ENCODE results near the gene ATG14.
"Not testable (repeated sequence)": the region's sequence is repeated elsewhere in the genome, so short reads cannot be mapped to it uniquely, and the experiment has no call there.

ATG14 gene, protein sequence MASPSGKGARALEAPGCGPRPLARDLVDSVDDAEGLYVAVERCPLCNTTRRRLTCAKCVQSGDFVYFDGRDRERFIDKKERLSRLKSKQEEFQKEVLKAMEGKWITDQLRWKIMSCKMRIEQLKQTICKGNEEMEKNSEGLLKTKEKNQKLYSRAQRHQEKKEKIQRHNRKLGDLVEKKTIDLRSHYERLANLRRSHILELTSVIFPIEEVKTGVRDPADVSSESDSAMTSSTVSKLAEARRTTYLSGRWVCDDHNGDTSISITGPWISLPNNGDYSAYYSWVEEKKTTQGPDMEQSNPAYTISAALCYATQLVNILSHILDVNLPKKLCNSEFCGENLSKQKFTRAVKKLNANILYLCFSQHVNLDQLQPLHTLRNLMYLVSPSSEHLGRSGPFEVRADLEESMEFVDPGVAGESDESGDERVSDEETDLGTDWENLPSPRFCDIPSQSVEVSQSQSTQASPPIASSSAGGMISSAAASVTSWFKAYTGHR

DNA sequence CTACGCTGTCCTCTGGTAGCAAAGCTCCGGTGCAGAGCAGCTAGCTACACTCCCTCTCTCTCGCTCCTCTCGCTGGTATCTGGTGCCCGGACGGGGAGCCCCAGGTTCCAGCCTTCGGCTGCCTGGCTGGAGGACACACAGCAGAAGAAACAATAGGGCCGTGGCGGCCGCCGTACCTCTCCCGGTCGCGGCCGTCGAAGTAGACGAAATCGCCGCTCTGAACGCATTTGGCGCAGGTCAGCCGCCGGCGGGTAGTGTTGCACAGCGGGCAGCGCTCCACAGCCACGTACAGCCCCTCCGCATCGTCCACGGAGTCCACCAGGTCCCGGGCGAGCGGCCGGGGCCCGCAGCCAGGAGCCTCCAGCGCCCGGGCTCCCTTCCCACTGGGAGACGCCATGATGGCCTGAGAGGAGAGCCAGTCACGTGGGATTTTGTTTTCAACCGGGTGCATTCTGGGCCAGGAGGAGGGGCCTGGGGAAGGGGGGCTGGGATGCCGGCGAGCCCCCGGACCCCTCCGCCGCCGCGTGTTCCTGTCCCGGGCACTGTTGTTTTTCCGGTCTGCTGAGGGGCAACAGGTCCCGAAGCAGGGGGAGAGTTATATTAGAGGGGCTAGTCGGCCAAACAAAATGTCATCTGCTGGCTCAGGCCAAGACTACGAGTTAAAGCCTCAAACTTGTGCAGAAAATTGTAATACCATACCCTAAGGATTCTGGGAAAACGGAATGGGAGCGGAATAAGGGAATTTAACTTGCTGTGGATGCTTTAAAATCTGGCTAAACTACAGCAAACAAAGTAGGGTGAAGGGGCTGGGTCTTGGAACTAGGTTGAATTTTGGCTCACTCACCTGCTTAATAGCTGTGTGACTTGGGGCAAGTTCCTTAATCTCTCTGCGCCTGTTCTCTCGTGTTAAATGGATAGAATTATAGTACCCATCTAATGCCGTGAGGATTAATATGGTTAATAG is at the start of gene ATG14:
Gene ATG14 (minus strand): TSS at position 405 of the 964 bp plus-strand sequence. CDS start 8 bp downstream, at position 397.
- in situ Hi-C loops (cut with MboI; ENCODE audit: low sequenced_read_pairs), result no loop called here

DNA sequence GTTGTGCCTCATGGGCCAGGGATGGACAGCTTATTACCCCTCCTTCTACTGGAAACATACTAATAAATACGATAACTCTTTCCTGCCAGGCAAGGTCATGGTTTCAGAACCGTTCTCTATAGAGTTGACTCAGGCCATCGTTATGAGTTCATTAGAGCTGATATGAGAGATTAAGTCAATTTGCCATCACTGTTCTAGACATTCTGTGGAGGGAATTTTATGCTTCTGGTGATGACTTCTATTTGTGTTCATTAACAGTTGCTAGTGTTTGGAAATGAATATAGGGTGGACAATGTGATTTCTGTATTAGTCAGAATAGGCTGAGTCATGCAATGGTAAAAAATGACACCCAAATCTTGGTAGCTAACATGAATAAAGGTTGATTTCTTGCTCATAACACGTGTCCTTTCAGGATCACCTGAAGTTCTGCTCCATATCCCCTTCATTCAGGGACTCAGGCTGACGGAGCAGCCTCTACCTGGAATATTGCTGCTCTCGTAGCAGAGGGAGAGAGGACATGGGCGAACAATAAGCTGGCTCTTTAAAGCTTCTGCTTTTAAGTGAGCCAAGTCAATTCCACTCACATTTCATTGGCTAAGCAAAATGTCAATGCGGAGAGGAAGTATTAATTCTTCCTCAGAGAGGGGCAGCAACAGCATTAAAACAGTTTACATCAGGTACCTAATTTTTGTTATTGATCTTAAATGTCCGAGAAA is 47.3 kb upstream of the ATG14 start:
- in situ Hi-C loops (cut with MboI; ENCODE audit: low sequenced_read_pairs), result no loop called here

DNA sequence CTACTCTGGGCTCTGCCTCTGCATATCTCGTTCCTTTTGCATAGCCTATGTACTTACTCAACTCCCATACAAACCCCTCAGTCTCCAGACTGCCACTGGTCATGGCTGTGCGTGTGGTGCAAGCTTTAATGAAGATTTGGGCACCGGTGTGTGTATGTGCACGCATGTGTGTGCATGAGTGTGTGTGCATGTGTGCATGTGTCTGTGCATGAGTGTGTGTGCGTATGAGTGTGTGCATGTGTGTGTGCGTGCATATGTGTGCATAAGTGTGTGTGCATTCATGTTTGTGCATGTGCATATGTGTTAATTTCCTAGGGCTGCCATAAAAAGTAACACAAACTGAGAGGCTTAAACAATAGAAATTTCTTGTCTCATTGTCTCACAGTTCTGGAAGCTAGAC is 45.9 kb upstream of the ATG14 start:
- in situ Hi-C loops (cut with MboI; ENCODE audit: low sequenced_read_pairs), result no loop called here

DNA sequence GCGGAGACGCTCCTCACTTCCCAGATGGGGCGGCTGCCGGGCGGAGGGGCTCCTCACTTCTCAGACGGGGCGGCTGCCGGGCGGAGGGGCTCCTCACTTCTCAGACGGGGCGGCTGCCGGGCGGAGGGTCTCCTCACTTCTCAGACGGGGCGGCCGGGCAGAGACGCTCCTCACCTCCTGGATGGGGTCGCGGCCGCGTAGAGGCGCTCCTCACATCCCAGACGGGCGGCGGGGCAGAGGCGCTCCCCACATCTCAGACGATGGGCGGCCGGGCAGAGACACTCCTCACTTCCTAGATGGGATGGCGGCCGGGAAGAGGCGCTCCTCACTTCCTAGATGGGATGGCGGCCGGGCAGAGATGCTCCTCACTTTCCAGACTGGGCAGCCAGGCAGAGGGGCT is 44.8 kb upstream of the ATG14 start:
- in situ Hi-C loops (cut with MboI; ENCODE audit: low sequenced_read_pairs), result not testable (repeated sequence)

- in situ Hi-C loops (cut with MboI; ENCODE audit: low sequenced_read_pairs), result no loop called here
These were observed 42.8 kb upstream of the ATG14 start for GRCh38 chr14:55454264-55455002.

- in situ Hi-C loops (cut with MboI; ENCODE audit: low sequenced_read_pairs), result no loop called here
These were observed 40.3 kb upstream of the ATG14 start for GRCh38 chr14:55451950-55452349.

GRCh38 chr14:55451398-55451797 is 39.8 kb upstream of the ATG14 start:
- in situ Hi-C loops (cut with MboI; ENCODE audit: low sequenced_read_pairs), result no loop called here

DNA sequence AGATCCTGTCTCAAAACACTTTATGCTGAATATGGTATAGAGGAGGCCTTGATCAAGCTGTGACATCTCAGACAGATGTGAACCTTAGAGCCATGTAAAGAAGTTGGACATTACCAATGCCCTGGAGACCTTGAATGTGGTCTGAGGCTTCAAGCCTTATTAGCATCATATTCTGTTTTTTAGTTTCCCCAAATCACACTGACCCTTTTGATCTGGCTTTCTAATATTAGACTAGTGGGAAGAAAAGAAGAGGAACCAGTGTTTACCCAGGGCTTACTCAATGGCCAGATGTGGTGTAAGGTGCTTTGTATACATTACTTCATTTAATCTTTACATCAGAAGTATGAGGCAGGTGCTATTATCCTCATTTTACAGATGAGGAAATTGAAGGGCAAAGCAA is 39.4 kb upstream of the ATG14 start:
- in situ Hi-C loops (cut with MboI; ENCODE audit: low sequenced_read_pairs), result no loop called here

- in situ Hi-C loops (cut with MboI; ENCODE audit: low sequenced_read_pairs), result no loop called here
These were observed 38.9 kb upstream of the ATG14 start for GRCh38 chr14:55450539-55450938.

DNA sequence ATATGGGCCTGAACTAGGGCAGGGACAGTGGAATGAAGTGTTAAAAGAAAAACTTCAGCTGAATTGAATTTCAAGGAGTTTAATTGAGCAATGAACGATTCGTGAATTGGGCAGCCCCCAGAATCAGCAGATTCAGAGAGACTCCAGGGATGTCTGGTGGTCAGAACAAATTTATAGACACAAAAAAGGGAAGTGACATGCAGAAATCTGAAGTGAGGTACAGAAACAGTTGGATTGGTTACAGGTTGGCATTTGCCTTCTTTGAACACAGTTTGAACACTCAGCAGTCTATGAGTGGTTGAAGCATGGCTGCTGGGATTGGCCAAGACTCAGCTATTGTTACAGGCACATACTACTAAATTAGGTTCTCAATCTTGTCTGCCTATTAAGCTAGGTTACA is 38.5 kb upstream of the ATG14 start:
- in situ Hi-C loops (cut with MboI; ENCODE audit: low sequenced_read_pairs), result no loop called here

DNA sequence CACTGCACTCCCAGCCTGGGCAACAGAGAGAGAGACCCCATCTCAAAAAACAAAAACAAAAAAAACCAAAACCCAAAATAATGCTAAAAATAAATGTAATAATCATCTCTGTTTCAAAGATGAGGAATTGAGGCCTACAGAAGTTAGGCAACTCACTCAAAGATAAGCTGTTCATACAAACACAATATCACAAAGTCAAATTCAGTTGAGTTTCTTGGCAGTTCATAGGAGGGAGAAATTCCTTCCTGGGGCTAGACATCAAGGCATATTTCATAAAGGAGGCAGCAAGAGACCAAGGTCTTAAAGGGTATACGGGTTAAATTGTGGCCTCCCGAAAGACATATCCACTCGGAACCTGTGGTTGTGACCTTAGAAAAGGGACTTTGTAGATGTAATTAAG is 37.5 kb upstream of the ATG14 start:
- in situ Hi-C loops (cut with MboI; ENCODE audit: low sequenced_read_pairs), result no loop called here

DNA sequence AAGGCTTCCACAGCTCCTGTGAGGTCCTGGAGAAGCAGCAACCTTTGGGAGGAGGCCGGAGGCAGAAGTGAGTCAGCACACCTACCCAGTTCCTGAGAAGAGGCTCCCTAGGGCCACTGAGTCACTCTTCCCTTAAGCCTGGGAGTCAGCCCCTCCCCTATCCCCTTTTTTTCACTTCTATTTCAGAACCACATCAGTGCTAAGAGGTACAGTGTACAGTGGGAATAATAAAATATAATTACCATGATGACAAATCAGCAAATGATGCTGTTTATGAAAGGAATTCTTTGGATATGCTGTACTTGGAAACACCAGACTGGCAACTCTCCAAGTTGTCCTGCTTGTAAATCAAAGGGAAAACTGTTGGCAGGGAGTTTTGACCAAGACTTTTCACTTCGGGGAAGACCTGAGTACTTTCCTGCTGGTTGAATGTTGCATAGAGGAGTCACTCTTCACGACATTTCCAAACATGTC is 36.5 kb upstream of the ATG14 start:
- in situ Hi-C loops (cut with MboI; ENCODE audit: low sequenced_read_pairs), result no loop called here

DNA sequence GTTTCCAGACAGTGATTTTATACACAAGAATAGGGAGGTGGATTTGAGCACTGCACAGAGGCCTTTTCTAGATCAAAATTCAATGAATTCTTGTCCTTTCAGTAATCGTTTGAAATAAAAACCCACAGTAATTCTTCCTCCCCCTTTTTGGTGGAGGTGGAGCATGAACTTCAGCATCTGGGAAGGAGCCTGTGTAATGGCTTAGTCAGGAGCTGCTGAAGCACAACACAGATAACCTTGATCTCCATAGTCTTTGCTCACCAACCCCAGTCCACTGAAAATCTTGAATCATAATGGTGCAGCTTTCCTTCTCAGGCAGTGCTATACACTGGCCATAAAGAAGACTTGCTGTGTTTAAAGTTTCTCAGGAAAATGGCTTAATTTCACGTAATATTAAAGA is 35.2 kb upstream of the ATG14 start:
- in situ Hi-C loops (cut with MboI; ENCODE audit: low sequenced_read_pairs), result no loop called here

DNA sequence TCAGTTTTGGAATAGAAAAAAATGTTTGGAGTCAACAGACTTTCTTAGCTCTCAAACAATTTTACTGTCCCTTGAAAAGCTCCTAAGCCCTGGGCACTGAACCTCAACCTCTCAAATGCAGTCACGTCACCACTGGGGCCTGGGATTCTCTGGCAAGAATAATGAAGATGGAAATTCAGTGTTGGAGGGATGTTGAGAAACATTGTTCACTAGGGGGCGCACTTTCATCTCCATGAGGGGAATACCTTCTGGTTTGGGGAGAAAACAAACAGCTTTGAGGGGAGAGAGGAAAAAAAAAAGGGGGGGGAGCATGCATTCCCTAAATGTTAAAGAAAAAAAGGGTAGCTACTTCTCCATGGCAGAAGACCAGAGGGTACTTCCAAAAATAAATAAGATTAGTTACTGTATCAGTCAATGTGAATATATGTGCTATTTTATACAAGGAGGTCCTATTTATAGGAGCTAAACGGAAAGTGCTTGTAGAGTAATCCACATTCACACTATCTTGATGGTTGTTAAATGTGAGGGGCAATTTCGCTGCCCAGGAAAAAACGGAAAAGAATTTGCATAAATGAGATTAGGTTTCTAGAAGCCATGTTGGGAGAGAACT is 34.6 kb upstream of the ATG14 start:
- in situ Hi-C loops (cut with MboI; ENCODE audit: low sequenced_read_pairs), result no loop called here

- in situ Hi-C loops (cut with MboI; ENCODE audit: low sequenced_read_pairs), result no loop called here
These were observed 29.7 kb upstream of the ATG14 start for GRCh38 chr14:55441286-55441685.

DNA sequence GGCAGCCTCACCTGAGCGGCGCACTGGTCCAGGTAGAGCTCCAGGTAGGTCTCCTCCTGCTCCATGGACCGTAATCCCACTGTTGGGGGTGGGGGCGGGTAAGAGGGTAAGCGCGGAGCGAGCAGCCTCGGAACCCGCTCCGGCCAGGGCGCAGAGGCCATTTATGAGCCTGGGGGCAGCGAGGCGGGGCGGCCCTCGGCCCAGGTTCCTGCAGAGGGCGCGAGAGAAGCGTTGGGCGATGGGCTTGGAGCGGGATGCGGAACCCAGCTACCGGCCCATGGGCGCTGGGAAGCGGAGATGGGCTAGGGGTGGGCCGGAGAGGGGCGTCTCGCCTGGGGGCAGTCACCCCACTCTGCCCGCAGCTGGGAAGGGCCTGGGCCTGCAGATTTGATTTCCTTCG is 28.8 kb upstream of the ATG14 start, which contains the start of gene TBPL2:
Gene TBPL2 (minus strand): TSS at position 232 of the 400 bp plus-strand sequence. CDS start 167 bp downstream, at position 65.
- in situ Hi-C loops (cut with MboI; ENCODE audit: low sequenced_read_pairs), result no loop called here

DNA sequence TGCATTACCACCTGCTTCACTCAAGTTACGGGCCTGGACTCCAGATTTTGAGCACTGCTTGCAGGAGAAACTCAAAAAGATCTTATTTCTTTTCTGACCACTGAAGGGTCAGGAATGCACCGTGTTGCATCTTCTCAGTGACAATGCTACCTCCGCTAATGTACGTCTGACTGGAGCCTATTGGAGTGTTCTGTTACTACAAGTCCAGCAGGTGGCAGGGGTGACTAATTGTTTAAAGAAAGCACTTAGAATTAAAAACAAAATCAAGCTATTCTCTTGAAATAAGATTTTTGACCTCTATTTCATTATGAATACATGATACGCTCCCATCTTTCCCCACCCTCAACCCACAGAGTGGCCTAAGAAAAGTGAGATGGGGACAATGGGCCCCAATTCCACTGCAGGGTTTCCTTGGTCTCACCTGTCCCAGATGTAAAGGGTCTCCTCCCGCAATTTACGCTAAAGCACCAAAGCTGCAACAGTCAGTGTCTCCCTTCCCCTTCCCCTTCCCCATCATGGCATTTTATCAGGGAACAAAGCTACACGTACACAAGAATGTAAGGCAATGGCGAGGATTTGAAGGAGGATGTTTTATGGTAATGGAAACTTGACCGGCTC is 26.5 kb upstream of the ATG14 start:
- in situ Hi-C loops (cut with MboI; ENCODE audit: low sequenced_read_pairs), result no loop called here

- in situ Hi-C loops (cut with MboI; ENCODE audit: low sequenced_read_pairs), result no loop called here
These were observed 25.3 kb upstream of the ATG14 start for GRCh38 chr14:55436931-55437330.

GRCh38 chr14:55436519-55436918 is 24.9 kb upstream of the ATG14 start:
- in situ Hi-C loops (cut with MboI; ENCODE audit: low sequenced_read_pairs), result no loop called here
